ENCODE measurements around the gene NFIB. TPM values are rescaled to one million over a fixed set of nuclear protein-coding genes. Genes with fewer than 3 reads are reported as not detected.

Gene NFIB
- polyA plus RNA-seq, 1 of the 3 experiments (the other 2 are of a cell fraction) = 9.2 TPM

GRCh38 chr9:14190240-14190639 lies 123.7 kb downstream of the NFIB start:
- Histone ChIP-seq H3K9me2 (no peaks in the 10 kb centered on the region), H4K20me1 (ENCODE audit: insufficient read depth) (peaks cover 11% of the 10 kb centered on the region; the same call in 1 of the 2 replicates), H3K9me3 (no peaks in the 10 kb centered on the region), H3K4me3 (ENCODE audit: low read depth in 2 of 2, low read length in 1 of 2) (no peak overlapping the region), H3K79me2 (ENCODE audit: insufficient read depth) (peaks cover 76% of the 10 kb centered on the region), H3K27me3 (ENCODE audit: insufficient read depth) (no peaks in the 10 kb centered on the region), H3K9ac (no peak overlapping the region), H3K27ac (ENCODE audit: low read depth in 2 of 2, low read length in 1 of 2) (no peak overlapping the region), H3F3A (replicated peaks; ENCODE audit: insufficient read depth) (no peaks in the 10 kb centered on the region), H3K4me2 (no peak overlapping the region), H3K4me1 (ENCODE audit: control insufficient read depth in 1 of 2, insufficient read depth in 2 of 2, low read depth in 1 of 2, low read length in 1 of 2) (peaks cover 10 to 33% of the 10 kb centered on the region in 2 experiments; a peak in 3 of 4 replicates), H2AFZ (ENCODE audit: low read depth) (no peak overlapping the region), H3K36me3 (replicated peaks in 1 of 2; ENCODE audit: control insufficient read depth in 1 of 2, insufficient read depth in 2 of 2, low read length in 1 of 2) (no peaks in the 10 kb centered on the region)
- no peak for DNase-seq
- WGBS (ENCODE audit: low lambda C conversion rate) = 50% methylated on average over 1 of the region's 1 CpG
- ChIA-PET CTCF (no interaction called here), POLR2A (no interaction called here)
- TF ChIP-seq FOXM1 (IDR thresholded peaks at IDR 0.05; ENCODE audit: low read depth) = no peak
- no peak for TF ChIP-seq JUND (IDR thresholded peaks at IDR 0.05)
- no peak for TF ChIP-seq TEAD4 (IDR thresholded peaks at IDR 0.05; ENCODE audit: borderline replicate concordance, insufficient read depth)
- no peak for TF ChIP-seq MAX (IDR thresholded peaks at IDR 0.05; ENCODE audit: low read depth)
- no peak for TF ChIP-seq GATA2 (CRISPR knock-in tag; IDR thresholded peaks at IDR 0.05)
- no peak for TF ChIP-seq NRF1 (IDR thresholded peaks at IDR 0.05; ENCODE audit: low read depth, low read length)
- no peak for TF ChIP-seq RAD21 (IDR thresholded peaks at IDR 0.05; ENCODE audit: low read length)
- no peak for TF ChIP-seq POLR2AphosphoS5 (IDR thresholded peaks at IDR 0.05; ENCODE audit: low read depth, low read length)
- no peak for TF ChIP-seq CTCF (IDR thresholded peaks at IDR 0.05)
- TF ChIP-seq EP300 (IDR thresholded peaks at IDR 0.05; ENCODE audit: borderline replicate concordance in 1 of 2, low read depth in 1 of 2, low read length in 1 of 2) = no peak
- TF ChIP-seq EZH2phosphoT487 (IDR thresholded peaks at IDR 0.05; ENCODE audit: borderline replicate concordance, low read depth) = no peak
- TF ChIP-seq ZBTB33 (IDR thresholded peaks at IDR 0.05; ENCODE audit: borderline replicate concordance, low read depth) = no peak
- TF ChIP-seq REST (IDR thresholded peaks at IDR 0.05; ENCODE audit: low read depth, low read length) = no peak
- no peak for TF ChIP-seq MXI1 (IDR thresholded peaks at IDR 0.05; ENCODE audit: low read depth, low read length)

Measured in SK-N-SH (cell line).